Endothelial cell of umbilical vein (primary cell): ENCODE measurements around the gene DAP3.
"Not testable (repeated sequence)": the region's sequence is repeated elsewhere in the genome, so short reads cannot be mapped to it uniquely, and the experiment has no call there.

ENCODE experiments used
- CTCF ChIP-seq, 2 donors: IDR thresholded peaks; 1 replicate in 1 of 2; 2 replicates in 1 of 2; pipeline ENCODE4 v1.5.1; 2011; ENCODE audit warnings: low read length in 2 of 2, mild to moderate bottlenecking in 2 of 2, moderate library complexity in 2 of 2, control low read depth in 1 of 2, inconsistent platforms in 1 of 2, low read depth in 1 of 2; ENCODE audit not compliant: insufficient read depth in 1 of 2; ENCODE audit errors: extremely low read depth in 1 of 2
- EZH2 ChIP-seq: IDR thresholded peaks from 2 replicates; pipeline ENCODE4 v1.6.1; 2012; ENCODE audit warnings: borderline replicate concordance, low read depth, mild to moderate bottlenecking, moderate library complexity, low read length, inconsistent platforms; ENCODE audit not compliant: severe bottlenecking
- FOS ChIP-seq: IDR thresholded peaks from 2 replicates; pipeline ENCODE4 v1.6.1; 2011; ENCODE audit warnings: mild to moderate bottlenecking, low read length, moderate library complexity, borderline replicate concordance; ENCODE audit not compliant: insufficient read depth
- JUN ChIP-seq: IDR thresholded peaks from 2 replicates; pipeline ENCODE4 v1.6.1; 2011; ENCODE audit warnings: borderline replicate concordance, low read depth; ENCODE audit not compliant: insufficient read length, insufficient read depth
- MAX ChIP-seq: IDR thresholded peaks from 2 replicates; pipeline ENCODE4 v1.6.1; 2011; ENCODE audit not compliant: insufficient read depth, insufficient read length
- POLR2A ChIP-seq: IDR thresholded peaks from 2 replicates; pipeline ENCODE4 v1.6.1; 2012; ENCODE audit warnings: low read depth, mild to moderate bottlenecking, control low read depth, low read length
- POLR2AphosphoS5 ChIP-seq: IDR thresholded peaks from 2 replicates; pipeline ENCODE4 v1.6.1; 2012; ENCODE audit warnings: low read depth, mild to moderate bottlenecking, control low read depth, low read length, moderate library complexity; ENCODE audit not compliant: insufficient read depth

- not testable (repeated sequence) for TF ChIP-seq CTCF (IDR thresholded peaks at IDR 0.05; ENCODE audit: extremely low read depth in 1 of 2, insufficient read depth in 1 of 2, low read depth in 1 of 2, low read length in 2 of 2); POLR2A; JUN; POLR2AphosphoS5; EZH2; MAX; FOS
These were observed 27.7 kb upstream of the DAP3 start for GRCh38 chr1:155661239-155661638.
